Measurements from ENCODE around the gene IMMP2L. TPM values are rescaled to one million over a fixed set of nuclear protein-coding genes. Genes with fewer than 3 reads are reported as not detected.

The IMMP2L gene
- total RNA-seq, 2 donors from 2014 or later: 10.5 to 17.4 TPM

- Histone ChIP-seq H3K4me3 (no peak overlapping the region), H3K27ac (no peak overlapping the region), H3K4me1 (no peaks in the 10 kb centered on the region), H3K27me3 (no peaks in the 10 kb centered on the region), H3K9me3 (no peaks in the 10 kb centered on the region), H3K36me3 (replicated peaks in 1 of 2; ENCODE audit: insufficient read depth in 1 of 2, low read depth in 2 of 2) (no peaks in the 10 kb centered on the region)
- intact Hi-C loops (cut with DNase I): no loop called here
- 59 to 65% methylated on average over 4 of the region's 4 CpGs for WGBS, 2 donors
- DNase-seq: no peak
- TF ChIP-seq POLR2A (IDR thresholded peaks at IDR 0.05) (no peak), CTCF (IDR thresholded peaks at IDR 0.05) (no peak)
- ATAC-seq: no peak
Measured at GRCh38 chr7:111358915-111359314, 203.4 kb downstream of the IMMP2L start.

GRCh38 chr7:111357691-111358090 is 204.6 kb downstream of the IMMP2L start:
- no peak for ATAC-seq
- no peaks in the 10 kb centered on the region for H3K27me3 ChIP-seq
- no peaks in the 10 kb centered on the region for H3K4me1 ChIP-seq
- DNase-seq: no peak
- intact Hi-C loops (cut with DNase I): no loop called here
- H3K4me3 ChIP-seq: no peak overlapping the region
- TF ChIP-seq POLR2A (IDR thresholded peaks at IDR 0.05): no peak
- no peak for TF ChIP-seq CTCF (IDR thresholded peaks at IDR 0.05)
- no peaks in the 10 kb centered on the region for H3K36me3 ChIP-seq (replicated peaks in 1 of 2; ENCODE audit: insufficient read depth in 1 of 2, low read depth in 2 of 2)
- no peak overlapping the region for H3K27ac ChIP-seq
- no peaks in the 10 kb centered on the region for H3K9me3 ChIP-seq

- TF ChIP-seq POLR2A (IDR thresholded peaks at IDR 0.05) (no peak), CTCF (IDR thresholded peaks at IDR 0.05) (no peak)
- no peak for DNase-seq
- H3K9me3 ChIP-seq: no peaks in the 10 kb centered on the region
- no peak for ATAC-seq
- H3K27me3 ChIP-seq: no peaks in the 10 kb centered on the region
- no peaks in the 10 kb centered on the region for H3K4me1 ChIP-seq
- H3K36me3 ChIP-seq (replicated peaks in 1 of 2; ENCODE audit: insufficient read depth in 1 of 2, low read depth in 2 of 2): no peaks in the 10 kb centered on the region
- no peak overlapping the region for H3K4me3 ChIP-seq
- WGBS, 2 donors: 68 to 87% methylated on average over 3 of the region's 3 CpGs
- intact Hi-C loops (cut with DNase I): no loop called here
- H3K27ac ChIP-seq: no peak overlapping the region
Measured at GRCh38 chr7:111356941-111357340, 205.4 kb downstream of the IMMP2L start.

GRCh38 chr7:111352319-111352718 is 210.0 kb downstream of the IMMP2L start:
- Histone ChIP-seq H3K4me1 (no peaks in the 10 kb centered on the region), H3K27me3 (no peaks in the 10 kb centered on the region), H3K9me3 (no peaks in the 10 kb centered on the region), H3K36me3 (replicated peaks in 1 of 2; ENCODE audit: insufficient read depth in 1 of 2, low read depth in 2 of 2) (no peaks in the 10 kb centered on the region), H3K4me3 (no peak overlapping the region), H3K27ac (no peak overlapping the region)
- TF ChIP-seq CTCF (IDR thresholded peaks at IDR 0.05) (no peak), POLR2A (IDR thresholded peaks at IDR 0.05) (no peak)
- DNase-seq (no peak), ATAC-seq (no peak)
- intact Hi-C loops (cut with DNase I): no loop called here
- 94 to 96% methylated on average over 1 of the region's 1 CpG for WGBS, 2 donors

GRCh38 chr7:111346219-111346618 is 216.1 kb downstream of the IMMP2L start:
- Histone ChIP-seq H3K4me1 (no peaks in the 10 kb centered on the region), H3K9me3 (no peaks in the 10 kb centered on the region), H3K27me3 (no peaks in the 10 kb centered on the region), H3K4me3 (no peak overlapping the region), H3K27ac (no peak overlapping the region), H3K36me3 (replicated peaks in 1 of 2; ENCODE audit: insufficient read depth in 1 of 2, low read depth in 2 of 2) (no peaks in the 10 kb centered on the region)
- TF ChIP-seq POLR2A (IDR thresholded peaks at IDR 0.05): no peak
- TF ChIP-seq CTCF (IDR thresholded peaks at IDR 0.05): no peak
- intact Hi-C loops (cut with DNase I): no loop called here
- ATAC-seq: no peak
- DNase-seq: no peak

Data from body of pancreas (tissue), 4 donors.